Immature natural killer cell (primary cell): ENCODE data around the gene ENKUR. TPM values are rescaled to one million over a fixed set of nuclear protein-coding genes. Genes with fewer than 3 reads are reported as not detected.

ENCODE experiments used
- DNase-seq, 3 donors: peaks; one replicate each; pipeline ENCODE4 v3.0.0; 2022; ENCODE audit warnings: mixed read lengths in 1 of 3
- H3K27ac Mint-ChIP-seq, 6 donors: one replicate each; pipeline ENCODE4 v1.8.0; 2020; ENCODE audit warnings: mixed read lengths in 6 of 6, mild to moderate bottlenecking in 5 of 6, inconsistent platforms in 4 of 6, moderate library complexity in 3 of 6
- H3K27me3 Mint-ChIP-seq, 3 donors: one replicate each; pipeline ENCODE4 v1.8.0; 2020 to 2021; ENCODE audit warnings: low read depth in 3 of 3, mild to moderate bottlenecking in 3 of 3, mixed read lengths in 3 of 3, moderate library complexity in 3 of 3, inconsistent platforms in 1 of 3
- H3K36me3 Mint-ChIP-seq, 3 donors: one replicate each; pipeline ENCODE4 v1.8.0; 2020; ENCODE audit warnings: mixed read lengths in 3 of 3, inconsistent platforms in 2 of 3, mild to moderate bottlenecking in 2 of 3
- H3K4me1 Mint-ChIP-seq, 2 donors: one replicate each; pipeline ENCODE4 v1.8.0; 2020; ENCODE audit warnings: inconsistent platforms in 2 of 2, mild to moderate bottlenecking in 2 of 2, mixed read lengths in 2 of 2, moderate library complexity in 1 of 2
- H3K4me3 Mint-ChIP-seq, 5 donors: one replicate each; pipeline ENCODE4 v1.8.0; 2020; ENCODE audit warnings: mild to moderate bottlenecking in 5 of 5, mixed read lengths in 5 of 5, inconsistent platforms in 3 of 5, moderate library complexity in 3 of 5
- H3K9me3 Mint-ChIP-seq, 6 donors: one replicate each; pipeline ENCODE4 v1.8.0; 2020; ENCODE audit warnings: mild to moderate bottlenecking in 6 of 6, mixed read lengths in 6 of 6, inconsistent platforms in 4 of 6, moderate library complexity in 3 of 6
- polyA plus RNA-seq, 3 donors: library from polyadenylated mRNA; unstranded; fragments of 300-500 nt; fragmentation: Illumina TruSeq; gene quantifications; one replicate each; pipeline ENCODE4 v1.2.3, GENCODE V29; 2021

Gene ENKUR
- polyA plus RNA-seq, 3 donors from 2014 or later, result 0.12 to 1.4 TPM; not detected in 1

DNA sequence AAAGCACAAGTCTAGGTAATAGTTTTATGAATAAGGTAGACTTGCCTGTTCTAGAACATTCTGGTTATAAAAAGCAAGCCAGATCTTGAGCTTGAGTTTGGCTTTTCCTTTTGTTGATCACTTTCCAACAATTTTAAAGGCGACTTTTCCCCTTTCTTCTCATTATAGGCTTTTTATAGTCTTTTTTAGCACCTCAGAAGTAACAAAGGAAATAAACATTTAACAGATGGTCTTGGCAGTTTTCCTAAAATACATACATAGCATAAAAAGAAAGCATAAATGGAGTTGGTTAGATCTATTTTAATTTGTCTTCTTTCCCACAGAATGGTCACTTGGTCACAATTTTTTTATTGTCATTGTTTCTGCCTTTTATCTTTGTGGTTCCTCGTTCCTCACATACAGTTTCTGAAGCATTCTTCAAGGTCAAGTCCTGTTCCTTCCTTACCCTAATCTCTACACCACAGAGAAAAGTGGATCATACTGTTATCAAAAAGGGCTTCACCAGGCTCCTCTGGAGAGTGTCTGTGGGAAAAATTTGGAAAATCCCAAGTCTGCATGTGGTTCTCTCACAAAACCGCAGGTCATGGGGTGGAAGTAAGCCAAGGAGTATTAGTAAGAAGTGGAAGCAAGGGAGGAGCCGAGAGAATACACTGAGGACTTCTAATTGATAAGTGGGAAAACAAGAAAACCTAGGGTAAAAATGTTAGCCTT lies 31.8 kb upstream of the ENKUR start:
- H3K4me3 Mint-ChIP-seq, result peak overlapping the region in 1 of 5 donors; percentile 2
- peaks cover 0 to 3% (median 0%) of the 10 kb centered on the region in 3 donors for H3K36me3 Mint-ChIP-seq
- DNase-seq, result no peak
- no peak overlapping the region for H3K27ac Mint-ChIP-seq
- H3K9me3 Mint-ChIP-seq, result no peaks in the 10 kb centered on the region
- peaks cover 2 to 8% of the 10 kb centered on the region in 2 donors for H3K4me1 Mint-ChIP-seq
- H3K27me3 Mint-ChIP-seq, result peaks cover 3 to 23% (median 4%) of the 10 kb centered on the region in 3 donors

DNA sequence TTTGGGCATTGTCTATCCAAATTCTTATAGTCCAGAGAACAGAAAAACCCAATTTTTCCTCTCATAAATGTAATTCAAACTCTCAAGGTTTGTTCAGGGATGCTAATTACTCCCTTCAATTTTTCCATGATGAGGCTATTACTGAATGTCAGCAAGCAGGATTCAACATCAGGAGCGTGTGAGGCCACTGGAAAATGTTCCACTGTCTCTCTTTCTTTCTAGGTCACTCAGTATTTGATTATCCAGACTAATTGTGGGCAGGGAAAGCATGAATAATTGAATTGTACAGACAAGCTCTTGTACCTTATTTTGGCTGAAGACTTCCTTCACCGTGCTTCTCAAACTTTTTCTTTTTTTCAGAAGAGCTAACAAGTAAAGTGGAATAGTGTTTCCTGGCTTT lies 31.1 kb upstream of the ENKUR start:
- no peak overlapping the region for H3K27ac Mint-ChIP-seq
- H3K4me3 Mint-ChIP-seq, result no peak overlapping the region
- H3K9me3 Mint-ChIP-seq, result no peaks in the 10 kb centered on the region
- H3K27me3 Mint-ChIP-seq, result peaks cover 3 to 23% (median 6%) of the 10 kb centered on the region in 3 donors
- H3K36me3 Mint-ChIP-seq, result peaks cover 0 to 3% (median 0%) of the 10 kb centered on the region in 3 donors
- H3K4me1 Mint-ChIP-seq, result peaks cover 2 to 8% of the 10 kb centered on the region in 2 donors
- DNase-seq, result no peak

DNA sequence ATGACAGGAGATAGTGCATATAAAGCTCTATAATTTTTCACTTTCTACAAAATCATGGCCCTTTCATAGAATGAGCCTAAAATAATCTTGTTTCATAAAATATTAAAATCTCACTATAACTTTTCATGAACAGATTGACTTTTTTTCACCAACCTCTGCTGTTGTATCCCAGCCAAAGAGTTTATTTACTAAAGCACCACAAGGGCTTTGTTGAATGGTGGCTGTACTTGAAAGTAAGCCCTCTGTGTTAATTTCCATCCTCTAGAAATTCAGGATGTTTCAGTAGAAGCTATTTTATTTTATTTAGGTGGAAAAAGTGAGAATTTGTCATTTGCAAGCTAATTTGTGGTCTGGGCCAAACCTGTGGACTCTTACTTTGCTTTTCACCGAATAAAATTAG lies 30.7 kb upstream of the ENKUR start:
- DNase-seq, result no peak
- H3K4me1 Mint-ChIP-seq, result peaks cover 2 to 8% of the 10 kb centered on the region in 2 donors
- peaks cover 3 to 23% (median 6%) of the 10 kb centered on the region in 3 donors for H3K27me3 Mint-ChIP-seq
- no peak overlapping the region for H3K27ac Mint-ChIP-seq
- no peaks in the 10 kb centered on the region for H3K9me3 Mint-ChIP-seq
- H3K36me3 Mint-ChIP-seq, result peaks cover 0 to 3% (median 0%) of the 10 kb centered on the region in 3 donors
- no peak overlapping the region for H3K4me3 Mint-ChIP-seq

DNA sequence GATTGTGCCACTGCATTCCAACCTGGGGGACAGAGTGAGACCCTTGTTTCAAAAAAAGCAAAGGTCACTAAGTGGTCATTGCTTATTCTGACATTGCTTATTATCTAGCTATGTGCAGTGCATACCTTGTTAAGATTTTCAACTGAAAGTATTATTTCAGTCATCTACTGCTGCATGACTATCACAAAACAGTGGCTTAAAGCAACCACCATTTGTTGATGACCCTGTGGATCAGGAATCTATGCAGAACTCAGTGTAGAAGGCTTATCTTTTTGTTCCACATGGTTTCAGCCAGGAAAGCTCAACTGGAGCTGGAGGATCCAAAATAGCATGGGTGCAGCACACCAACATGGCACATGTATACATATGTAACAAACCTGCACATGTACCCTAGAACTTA lies 23.6 kb upstream of the ENKUR start:
- Mint-ChIP-seq H3K4me1 (no peaks in the 10 kb centered on the region), H3K36me3 (no peaks in the 10 kb centered on the region), H3K27ac (no peak overlapping the region), H3K9me3 (no peaks in the 10 kb centered on the region), H3K27me3 (peaks cover 4 to 7% (median 6%) of the 10 kb centered on the region in 3 donors), H3K4me3 (no peak overlapping the region)
- DNase-seq, result no peak

DNA sequence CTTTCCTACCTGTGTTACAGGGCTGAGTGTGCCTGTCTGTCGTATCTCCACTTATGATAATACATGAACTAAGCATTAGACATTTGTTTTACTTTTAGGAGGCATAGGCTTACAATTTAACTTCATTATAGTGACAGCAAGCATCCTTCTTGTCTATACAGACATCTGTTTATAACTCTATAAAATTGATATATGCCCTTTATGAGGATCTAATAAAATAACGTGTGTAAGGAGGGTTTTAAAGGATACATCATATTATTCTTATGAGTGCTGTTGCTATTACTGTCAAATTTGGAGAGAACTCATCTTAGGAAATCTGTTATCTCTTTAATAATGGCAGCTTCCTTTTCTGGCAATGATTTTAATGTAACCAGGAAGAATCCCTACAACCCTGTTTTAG lies 22.4 kb upstream of the ENKUR start:
- H3K4me3 Mint-ChIP-seq, result no peak overlapping the region
- DNase-seq, result no peak
- no peaks in the 10 kb centered on the region for H3K36me3 Mint-ChIP-seq
- H3K27ac Mint-ChIP-seq, result no peak overlapping the region
- no peaks in the 10 kb centered on the region for H3K4me1 Mint-ChIP-seq
- no peaks in the 10 kb centered on the region for H3K9me3 Mint-ChIP-seq
- peaks cover 4 to 6% (median 5%) of the 10 kb centered on the region in 3 donors for H3K27me3 Mint-ChIP-seq

GRCh38 chr10:25036381-25036780 lies 20.4 kb upstream of the ENKUR start:
- Mint-ChIP-seq H3K9me3 (no peaks in the 10 kb centered on the region), H3K4me1 (no peaks in the 10 kb centered on the region), H3K27me3 (peaks cover 0 to 6% (median 2%) of the 10 kb centered on the region in 3 donors), H3K36me3 (no peaks in the 10 kb centered on the region), H3K4me3 (no peak overlapping the region), H3K27ac (no peak overlapping the region)
- DNase-seq, result no peak

GRCh38 chr10:25029519-25029918 lies 13.6 kb upstream of the ENKUR start:
- DNase-seq, result no peak
- no peak overlapping the region for H3K27ac Mint-ChIP-seq

GRCh38 chr10:25028711-25029110 lies 12.8 kb upstream of the ENKUR start:
- Mint-ChIP-seq H3K9me3 (no peaks in the 10 kb centered on the region), H3K4me3 (no peak overlapping the region), H3K4me1 (no peaks in the 10 kb centered on the region), H3K36me3 (peaks cover 1 to 5% (median 4%) of the 10 kb centered on the region in 3 donors), H3K27me3 (peaks cover 0 to 2% (median under 1%) of the 10 kb centered on the region in 3 donors), H3K27ac (no peak overlapping the region)
- DNase-seq, result no peak

More at GRCh38 chr10:25029519-25029918, 13.6 kb upstream of the ENKUR start:
- Mint-ChIP-seq H3K36me3 (peaks cover 0 to 4% (median 4%) of the 10 kb centered on the region in 3 donors), H3K4me1 (no peaks in the 10 kb centered on the region), H3K27me3 (peaks cover 0 to 2% (median 0%) of the 10 kb centered on the region in 3 donors), H3K4me3 (no peak overlapping the region), H3K9me3 (no peaks in the 10 kb centered on the region)

- H3K4me1 Mint-ChIP-seq, result no peaks in the 10 kb centered on the region
- H3K4me3 Mint-ChIP-seq, result no peak overlapping the region
- H3K36me3 Mint-ChIP-seq, result peaks cover 8 to 11% (median 9%) of the 10 kb centered on the region in 3 donors
- H3K9me3 Mint-ChIP-seq, result no peaks in the 10 kb centered on the region
- H3K27me3 Mint-ChIP-seq, result peaks cover 0 to 2% (median 2%) of the 10 kb centered on the region in 3 donors
- no peak for DNase-seq
- no peak overlapping the region for H3K27ac Mint-ChIP-seq
These were observed 10.5 kb upstream of the ENKUR start for GRCh38 chr10:25026463-25026862.

- H3K27ac Mint-ChIP-seq, result no peak overlapping the region
- H3K4me1 Mint-ChIP-seq, result no peaks in the 10 kb centered on the region
- peaks cover 0 to 2% (median 2%) of the 10 kb centered on the region in 3 donors for H3K27me3 Mint-ChIP-seq
- no peak overlapping the region for H3K4me3 Mint-ChIP-seq
- peaks cover 4 to 12% (median 6%) of the 10 kb centered on the region in 3 donors for H3K36me3 Mint-ChIP-seq
- H3K9me3 Mint-ChIP-seq, result no peaks in the 10 kb centered on the region
- DNase-seq, result no peak
These were observed 8.6 kb upstream of the ENKUR start for GRCh38 chr10:25024528-25024927.

DNA sequence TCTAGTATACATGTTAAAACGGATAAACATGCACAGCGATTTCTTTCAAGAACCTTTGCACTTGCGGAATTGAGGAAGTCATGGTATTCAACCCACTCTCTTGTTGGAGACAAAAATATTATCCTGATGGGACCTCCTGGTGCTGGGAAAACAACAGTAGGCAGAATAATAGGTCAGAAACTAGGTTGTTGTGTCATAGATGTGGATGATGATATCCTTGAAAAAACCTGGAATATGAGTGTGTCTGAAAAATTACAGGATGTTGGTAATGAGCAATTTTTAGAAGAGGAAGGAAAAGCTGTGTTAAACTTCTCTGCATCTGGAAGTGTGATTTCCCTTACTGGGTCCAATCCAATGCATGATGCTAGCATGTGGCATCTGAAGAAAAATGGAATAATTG lies 7.3 kb upstream of the ENKUR start:
- Mint-ChIP-seq H3K36me3 (peaks cover 4 to 12% (median 6%) of the 10 kb centered on the region in 3 donors), H3K4me3 (no peak overlapping the region), H3K27ac (no peak overlapping the region), H3K27me3 (peaks cover 0 to 2% (median 2%) of the 10 kb centered on the region in 3 donors), H3K9me3 (no peaks in the 10 kb centered on the region), H3K4me1 (no peaks in the 10 kb centered on the region)
- DNase-seq, result no peak

- peaks cover 3 to 10% (median 6%) of the 10 kb centered on the region in 3 donors for H3K36me3 Mint-ChIP-seq
- no peak overlapping the region for H3K4me3 Mint-ChIP-seq
- peaks cover 18 to 20% of the 10 kb centered on the region in 2 donors for H3K4me1 Mint-ChIP-seq
- peak overlapping the region in 2 of 6 donors; percentile 48 to 100 for H3K27ac Mint-ChIP-seq
- peaks cover 0 to 4% (median 0%) of the 10 kb centered on the region in 6 donors for H3K9me3 Mint-ChIP-seq
- no peak for DNase-seq
- peaks cover 12 to 18% (median 14%) of the 10 kb centered on the region in 3 donors for H3K27me3 Mint-ChIP-seq
These were observed 2.7 kb upstream of the ENKUR start for GRCh38 chr10:25018703-25019102.

DNA sequence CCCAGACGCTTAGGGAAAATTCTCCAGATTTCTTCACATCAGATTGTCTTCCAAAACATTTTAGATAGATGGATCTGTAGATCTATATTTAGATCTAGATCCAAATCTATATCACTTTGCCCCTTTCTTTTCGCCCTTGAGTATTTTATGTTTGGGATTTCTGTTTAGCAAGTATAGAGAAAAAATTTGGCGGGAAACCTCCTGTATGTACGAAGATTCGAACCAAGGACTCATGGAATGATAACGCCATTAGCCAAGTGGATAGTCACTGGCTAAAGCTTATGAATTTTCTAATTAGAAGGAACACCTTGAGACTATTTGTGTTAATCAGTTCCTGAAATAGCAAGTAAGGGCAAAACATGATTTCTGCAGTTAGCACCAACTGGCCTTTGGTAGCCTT lies 1.7 kb upstream of the ENKUR start:
- peaks cover 12 to 18% (median 13%) of the 10 kb centered on the region in 3 donors for H3K27me3 Mint-ChIP-seq
- H3K27ac Mint-ChIP-seq, result peak overlapping the region; percentile 95 to 100 (median 99)
- peak overlapping the region; percentile 87 to 97 (median 91) for H3K4me3 Mint-ChIP-seq
- H3K4me1 Mint-ChIP-seq, result peaks cover 18 to 20% of the 10 kb centered on the region in 2 donors
- H3K9me3 Mint-ChIP-seq, result peaks cover 0 to 4% (median 0%) of the 10 kb centered on the region in 6 donors
- peaks cover 0 to 3% (median 0%) of the 10 kb centered on the region in 3 donors for H3K36me3 Mint-ChIP-seq
- no peak for DNase-seq

DNA sequence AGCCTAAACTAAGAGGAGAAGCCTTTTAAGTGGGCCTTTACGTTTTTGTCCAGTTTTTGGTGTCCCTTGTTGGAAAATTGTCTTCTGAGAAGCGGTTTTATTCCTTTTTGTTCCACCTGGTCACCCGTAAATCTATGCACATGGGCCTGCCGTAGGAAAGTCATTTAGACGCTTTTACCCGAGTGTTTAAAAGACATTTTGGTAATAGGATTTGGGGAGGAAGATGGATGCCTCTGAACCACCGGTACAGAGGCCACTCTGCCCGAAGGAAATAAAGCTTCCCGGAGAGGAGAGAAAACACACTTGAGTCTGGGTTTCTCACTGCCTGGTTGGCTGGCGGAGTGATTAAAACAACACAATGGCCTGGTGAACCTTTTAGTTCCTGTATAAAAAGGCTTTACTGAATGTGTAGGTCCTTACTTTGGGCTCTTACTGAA lies 1.2 kb upstream of the ENKUR start:
- Mint-ChIP-seq H3K27me3 (peaks cover 12 to 18% (median 13%) of the 10 kb centered on the region in 3 donors), H3K4me3 (peak overlapping the region; percentile 87 to 97 (median 91)), H3K36me3 (peaks cover 0 to 3% (median 0%) of the 10 kb centered on the region in 3 donors), H3K4me1 (peaks cover 18 to 20% of the 10 kb centered on the region in 2 donors), H3K27ac (peak overlapping the region; percentile 95 to 100 (median 99)), H3K9me3 (peaks cover 0 to 4% (median 0%) of the 10 kb centered on the region in 6 donors)
- DNase-seq, result no peak
